ENCODE measurements around the gene SLC35G3.

- TF ChIP-seq RAD21 (IDR thresholded peaks at IDR 0.05), result no peak
- no peak for TF ChIP-seq EGR1 (IDR thresholded peaks at IDR 0.05; ENCODE audit: low read depth in 2 of 2)
Measured at GRCh38 chr17:35162755-35163154, 31.4 kb downstream of the SLC35G3 start.
